Activated CD4-positive, alpha-beta T cell treated with anti-CD3 and anti-CD28 coated beads, Interleukin-2, amount 10 ng/mL, durations not matched to agents 7 days and 5 days (primary cell): ENCODE results near the gene PRH2. TPM values are rescaled to one million over a fixed set of nuclear protein-coding genes. Genes with fewer than 3 reads are reported as not detected.

Experiments
- CTCF ChIA-PET: fragments of 350-600 bp; sonication (Branson Sonifier 250); formaldehyde crosslinking; loops from one replicate; lab custom pipeline; 2021; ENCODE audit warnings: antibody characterized with exemption; lab: Charles Lee
- POLR2A ChIA-PET: fragments of 350-600 bp; sonication (Branson Sonifier 250); formaldehyde crosslinking; loops from one replicate; lab custom pipeline; 2021; ENCODE audit warnings: antibody characterized with exemption; lab: Charles Lee
- DNase-seq: peaks from one replicate; pipeline ENCODE4 v3.0.0-alpha.2; 2020
- H3K27ac Mint-ChIP-seq: one replicate; pipeline ENCODE4 v1.8.0; 2021; ENCODE audit warnings: mild to moderate bottlenecking, moderate library complexity, mixed read lengths
- H3K27me3 Mint-ChIP-seq: one replicate; pipeline ENCODE4 v1.8.0; 2021; ENCODE audit warnings: mixed read lengths
- H3K36me3 Mint-ChIP-seq: one replicate; pipeline ENCODE4 v1.8.0; 2021; ENCODE audit warnings: low read depth, mixed read lengths
- H3K4me1 Mint-ChIP-seq: one replicate; pipeline ENCODE4 v1.8.0; 2021; ENCODE audit warnings: mixed read lengths
- H3K4me3 Mint-ChIP-seq: one replicate; pipeline ENCODE4 v1.8.0; 2021; ENCODE audit warnings: mild to moderate bottlenecking, moderate library complexity, mixed read lengths
- H3K9me3 Mint-ChIP-seq: one replicate; pipeline ENCODE4 v1.8.0; 2021; ENCODE audit warnings: mixed read lengths
- total RNA-seq, 2 experiments: library from RNA; stranded (reverse); gene quantifications; one replicate each; pipeline ENCODE4 v1.2.3, GENCODE V29; 2021

The PRH2 gene
- not detected for total RNA-seq

GRCh38 chr12:10928746-10929286, at the start of gene PRH2:
Gene PRH2 (plus strand): TSS chr12:10929236. CDS start chr12:10929274, 38 bp downstream.
- ChIA-PET POLR2A (no interaction called here), CTCF (no interaction called here)
- no peak within 1 kb of the TSS for H3K4me3 Mint-ChIP-seq
- no peaks in the 10 kb centered on the region for H3K4me1 Mint-ChIP-seq
- H3K9me3 Mint-ChIP-seq = no peaks in the 10 kb centered on the region
- H3K27ac Mint-ChIP-seq = no peak within 1 kb of the TSS
- no peaks in the 10 kb centered on the region for H3K27me3 Mint-ChIP-seq
- no peak for DNase-seq
- no peaks in the 10 kb centered on the region for H3K36me3 Mint-ChIP-seq

DNA sequence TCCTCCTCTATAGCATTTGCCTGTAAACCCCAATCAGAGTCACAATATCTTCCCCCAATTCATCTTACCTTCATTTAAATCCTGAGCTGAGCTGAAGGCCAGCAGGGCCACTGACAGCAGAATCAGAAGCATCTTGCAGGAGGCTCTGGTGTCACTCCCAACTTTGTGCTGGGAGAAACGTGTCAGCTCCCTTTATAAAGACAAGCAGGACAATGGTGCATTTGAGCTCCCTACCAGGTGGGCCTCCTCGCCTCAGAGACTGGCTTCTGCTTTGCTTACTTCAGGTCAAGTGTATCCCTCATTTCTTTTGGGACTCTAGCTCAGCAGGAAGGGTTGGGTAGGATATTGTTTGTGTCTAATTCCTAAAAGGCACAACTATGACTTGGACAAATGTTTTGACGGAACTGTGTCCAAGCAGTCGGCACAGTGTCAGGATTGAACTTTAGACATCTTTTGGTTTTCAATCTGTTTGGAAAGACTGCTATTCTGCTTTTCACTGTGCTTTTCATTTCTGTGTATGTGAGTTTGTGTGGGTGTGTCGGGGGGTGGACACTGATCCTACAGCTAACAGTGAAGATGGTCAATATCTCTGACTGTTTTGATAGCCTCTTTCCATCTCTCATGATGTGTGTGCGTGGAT, 44.8 kb upstream of the PRH2 start, which contains the start of gene PRH1:
Gene PRH1 (minus strand): TSS at position 170 of the 640 bp plus-strand sequence. CDS start 38 bp downstream, at position 132.
- Mint-ChIP-seq H3K4me1 (no peaks in the 10 kb centered on the region), H3K27me3 (no peaks in the 10 kb centered on the region), H3K4me3 (no peak within 1 kb of the TSS), H3K9me3 (no peaks in the 10 kb centered on the region), H3K27ac (no peak within 1 kb of the TSS), H3K36me3 (peaks cover 7% of the 10 kb centered on the region)
- POLR2A ChIA-PET = no interaction called here
- CTCF ChIA-PET = interaction anchor here (1.1 kb wide), 1 partner anchor 12 kb away, joined by 3 read pairs; no protein-coding TSS in a partner anchor
- DNase-seq = no peak

GRCh38 chr12:10889226-10889625, 39.8 kb upstream of the PRH2 start:
- H3K4me3 Mint-ChIP-seq = no peak overlapping the region
- peaks cover 3% of the 10 kb centered on the region for H3K36me3 Mint-ChIP-seq
- DNase-seq = no peak
- H3K9me3 Mint-ChIP-seq = no peaks in the 10 kb centered on the region
- H3K27me3 Mint-ChIP-seq = no peaks in the 10 kb centered on the region
- no peaks in the 10 kb centered on the region for H3K4me1 Mint-ChIP-seq
- POLR2A ChIA-PET = no interaction called here
- CTCF ChIA-PET = interaction anchor here (0.7 kb wide), 1 partner anchor 390 kb away, joined by 3 read pairs; no protein-coding TSS in a partner anchor
- H3K27ac Mint-ChIP-seq = no peak overlapping the region

DNA sequence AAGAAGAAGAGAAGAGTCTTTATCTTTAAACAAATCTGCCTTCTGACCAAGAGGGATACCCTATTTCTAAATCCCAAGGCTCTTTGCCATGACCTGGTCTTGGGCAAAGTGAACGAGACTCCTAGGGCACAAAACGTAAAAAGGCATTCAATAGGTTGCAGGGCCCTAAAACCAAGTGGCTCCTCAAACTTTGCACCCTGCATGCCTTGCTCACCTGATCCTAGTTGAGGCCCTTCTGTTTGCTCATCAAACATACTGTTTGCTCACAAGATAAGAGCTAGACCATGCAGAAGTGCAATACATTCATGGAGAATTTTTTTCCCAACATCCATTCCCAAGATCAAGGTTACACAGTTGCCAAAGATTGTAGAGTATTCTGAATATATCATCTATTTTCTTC, 37.1 kb upstream of the PRH2 start:
- CTCF ChIA-PET = interaction anchor here (1.0 to 1.1 kb wide), 2 partner anchors 14 to 109 kb away, joined by 3 to 4 read pairs; no protein-coding TSS in a partner anchor
- H3K4me1 Mint-ChIP-seq = no peaks in the 10 kb centered on the region
- H3K36me3 Mint-ChIP-seq = peaks cover 6% of the 10 kb centered on the region
- no peak overlapping the region for H3K27ac Mint-ChIP-seq
- no peak for DNase-seq
- POLR2A ChIA-PET = no interaction called here
- no peak overlapping the region for H3K4me3 Mint-ChIP-seq
- H3K9me3 Mint-ChIP-seq = no peaks in the 10 kb centered on the region
- H3K27me3 Mint-ChIP-seq = no peaks in the 10 kb centered on the region

DNA sequence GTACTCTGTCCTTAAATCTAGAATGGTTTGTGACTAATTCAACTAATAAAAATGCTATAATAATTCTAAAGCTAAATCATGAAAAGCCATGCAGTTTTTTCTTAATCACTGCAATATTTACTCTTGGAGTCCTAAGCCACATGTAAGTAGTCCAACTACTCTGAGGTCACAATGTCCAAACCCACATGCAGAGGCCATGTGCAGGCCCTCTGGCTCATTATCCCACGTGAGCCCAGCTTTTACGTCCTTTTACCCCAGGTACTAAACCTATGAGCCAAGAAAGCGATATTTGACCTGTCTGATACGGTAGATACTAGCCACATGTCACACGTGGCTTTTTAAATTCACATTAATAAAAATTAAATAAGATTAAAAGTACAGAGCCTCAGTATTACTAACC, 32.2 kb upstream of the PRH2 start:
- Mint-ChIP-seq H3K4me1 (no peaks in the 10 kb centered on the region), H3K27me3 (no peaks in the 10 kb centered on the region), H3K27ac (no peak overlapping the region), H3K36me3 (peaks cover 9% of the 10 kb centered on the region), H3K9me3 (peaks cover 13% of the 10 kb centered on the region), H3K4me3 (no peak overlapping the region)
- CTCF ChIA-PET = no interaction called here
- POLR2A ChIA-PET = no interaction called here
- no peak for DNase-seq

GRCh38 chr12:10900530-10900929, 28.5 kb upstream of the PRH2 start:
- H3K36me3 Mint-ChIP-seq = peaks cover 17% of the 10 kb centered on the region
- H3K27ac Mint-ChIP-seq = no peak overlapping the region
- CTCF ChIA-PET = no interaction called here
- POLR2A ChIA-PET = no interaction called here
- peaks cover 39% of the 10 kb centered on the region for H3K9me3 Mint-ChIP-seq
- H3K4me1 Mint-ChIP-seq = no peaks in the 10 kb centered on the region
- DNase-seq = no peak
- H3K27me3 Mint-ChIP-seq = no peaks in the 10 kb centered on the region
- no peak overlapping the region for H3K4me3 Mint-ChIP-seq

DNA sequence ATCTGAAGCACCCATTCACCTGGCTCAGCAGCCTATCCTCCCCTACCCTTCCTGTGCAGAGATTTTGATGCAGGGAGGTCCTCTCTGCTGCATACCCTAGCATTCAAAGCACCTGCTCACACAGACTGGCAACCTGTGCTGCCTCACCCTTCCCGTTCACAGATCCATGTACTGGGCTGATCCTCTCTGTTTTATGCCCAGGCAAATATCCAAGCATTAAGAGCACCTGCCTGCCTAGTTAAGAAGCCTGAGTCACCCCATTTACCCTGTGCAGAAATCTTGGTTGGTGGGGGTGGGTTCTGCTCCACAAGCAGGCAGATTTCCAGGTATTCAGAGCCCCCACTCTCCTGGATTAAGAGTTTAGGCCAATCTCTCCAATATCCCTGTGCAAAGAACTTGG, 28.1 kb upstream of the PRH2 start:
- CTCF ChIA-PET = no interaction called here
- Mint-ChIP-seq H3K27me3 (no peaks in the 10 kb centered on the region), H3K4me1 (no peaks in the 10 kb centered on the region), H3K27ac (no peak overlapping the region), H3K4me3 (no peak overlapping the region), H3K9me3 (peaks cover 42% of the 10 kb centered on the region), H3K36me3 (peaks cover 19% of the 10 kb centered on the region)
- POLR2A ChIA-PET = no interaction called here
- DNase-seq = no peak

DNA sequence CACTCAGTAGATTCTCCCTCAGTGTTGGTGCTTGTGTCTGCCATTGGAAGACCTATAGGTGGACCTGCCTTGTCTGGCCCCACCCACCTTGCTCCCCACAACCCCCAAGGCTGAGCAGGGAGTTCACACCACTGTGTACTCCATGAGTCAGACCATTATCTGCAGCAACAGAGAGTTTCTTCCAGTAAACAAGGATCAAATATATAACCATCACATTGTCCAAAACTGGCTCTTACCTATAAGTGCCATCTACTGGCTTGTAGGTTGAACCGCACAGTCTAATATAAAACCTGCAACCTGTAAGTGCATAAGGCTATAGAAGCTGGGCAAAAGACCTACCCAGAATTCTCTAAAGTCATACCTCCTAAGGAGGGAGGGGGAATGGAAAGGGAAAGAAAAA, 27.6 kb upstream of the PRH2 start:
- ChIA-PET CTCF (no interaction called here), POLR2A (no interaction called here)
- H3K27me3 Mint-ChIP-seq = no peaks in the 10 kb centered on the region
- H3K27ac Mint-ChIP-seq = no peak overlapping the region
- H3K4me1 Mint-ChIP-seq = no peaks in the 10 kb centered on the region
- H3K36me3 Mint-ChIP-seq = peaks cover 19% of the 10 kb centered on the region
- peaks cover 42% of the 10 kb centered on the region for H3K9me3 Mint-ChIP-seq
- no peak overlapping the region for H3K4me3 Mint-ChIP-seq
- no peak for DNase-seq

- ChIA-PET CTCF (no interaction called here), POLR2A (no interaction called here)
- Mint-ChIP-seq H3K4me3 (no peak overlapping the region), H3K27me3 (no peaks in the 10 kb centered on the region), H3K36me3 (peaks cover 17% of the 10 kb centered on the region), H3K9me3 (peaks cover 35% of the 10 kb centered on the region), H3K27ac (no peak overlapping the region), H3K4me1 (no peaks in the 10 kb centered on the region)
- no peak for DNase-seq
These were observed 24.4 kb upstream of the PRH2 start for GRCh38 chr12:10904686-10905085.

GRCh38 chr12:10909462-10909861, 19.6 kb upstream of the PRH2 start, which contains the start of gene TAS2R13:
Gene TAS2R13 (minus strand): TSS chr12:10909562. CDS start chr12:10909298, 264 bp downstream.
- DNase-seq = no peak
- ChIA-PET CTCF (no interaction called here), POLR2A (no interaction called here)
- H3K4me1 Mint-ChIP-seq = no peaks in the 10 kb centered on the region
- H3K27me3 Mint-ChIP-seq = no peaks in the 10 kb centered on the region
- no peak within 1 kb of the TSS for H3K4me3 Mint-ChIP-seq
- peaks cover 12% of the 10 kb centered on the region for H3K9me3 Mint-ChIP-seq
- H3K27ac Mint-ChIP-seq = no peak within 1 kb of the TSS
- peaks cover 10% of the 10 kb centered on the region for H3K36me3 Mint-ChIP-seq

- H3K9me3 Mint-ChIP-seq = peaks cover 5% of the 10 kb centered on the region
- DNase-seq = no peak
- peaks cover 2% of the 10 kb centered on the region for H3K36me3 Mint-ChIP-seq
- H3K4me1 Mint-ChIP-seq = no peaks in the 10 kb centered on the region
- CTCF ChIA-PET = no interaction called here
- POLR2A ChIA-PET = no interaction called here
- no peak overlapping the region for H3K4me3 Mint-ChIP-seq
- H3K27ac Mint-ChIP-seq = no peak overlapping the region
- H3K27me3 Mint-ChIP-seq = no peaks in the 10 kb centered on the region
These were observed 18.7 kb upstream of the PRH2 start for GRCh38 chr12:10910380-10910779.

- no peaks in the 10 kb centered on the region for H3K27me3 Mint-ChIP-seq
- H3K27ac Mint-ChIP-seq = no peak overlapping the region
- H3K36me3 Mint-ChIP-seq = no peaks in the 10 kb centered on the region
- POLR2A ChIA-PET = no interaction called here
- no peaks in the 10 kb centered on the region for H3K9me3 Mint-ChIP-seq
- no peak overlapping the region for H3K4me3 Mint-ChIP-seq
- no peaks in the 10 kb centered on the region for H3K4me1 Mint-ChIP-seq
- DNase-seq = no peak
- CTCF ChIA-PET = no interaction called here
These were observed 9.2 kb upstream of the PRH2 start for GRCh38 chr12:10919809-10920208.

- DNase-seq = no peak
- CTCF ChIA-PET = no interaction called here
- Mint-ChIP-seq H3K27me3 (no peaks in the 10 kb centered on the region), H3K36me3 (no peaks in the 10 kb centered on the region), H3K4me3 (no peak overlapping the region), H3K9me3 (no peaks in the 10 kb centered on the region), H3K4me1 (no peaks in the 10 kb centered on the region), H3K27ac (no peak overlapping the region)
- POLR2A ChIA-PET = interaction anchor here (0.6 kb wide), 1 partner anchor 283 kb away, joined by 4 read pairs; no protein-coding TSS in a partner anchor
These were observed 2.8 kb upstream of the PRH2 start for GRCh38 chr12:10926269-10926668.
